HG02763 (cell line): ENCODE results near the gene EDIL3.

ENCODE experiments used
- ATAC-seq: cut with Tn5 transposase; IDR thresholded peaks from one replicate; pipeline ENCODE4 v1.9.1; 2021; ENCODE audit warnings: mild to moderate bottlenecking, moderate library complexity; ENCODE audit not compliant: unreplicated experiment

EDIL3 gene

DNA sequence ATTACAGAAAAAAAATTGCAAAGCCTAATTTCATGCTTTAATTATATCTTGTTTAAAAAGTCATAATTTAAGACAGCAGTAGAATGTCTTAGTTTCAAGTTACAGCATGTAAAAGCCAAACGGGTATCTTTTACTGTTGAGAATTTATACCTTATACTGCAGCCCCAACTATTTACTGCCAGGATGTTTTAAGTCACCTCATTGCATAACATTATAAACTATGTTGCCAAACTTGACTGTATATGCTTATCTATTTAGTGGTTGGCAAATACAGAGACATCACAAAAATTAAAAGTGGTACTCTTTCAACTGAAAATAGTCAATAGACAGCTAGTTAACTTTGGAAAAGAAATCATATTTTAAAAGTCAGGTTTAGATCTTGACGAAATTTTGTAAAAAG lies 119.5 kb downstream of the EDIL3 start:
- no peak for ATAC-seq

- ATAC-seq, result no peak
These were observed 123.7 kb downstream of the EDIL3 start for GRCh38 chr5:84260939-84261338.

DNA sequence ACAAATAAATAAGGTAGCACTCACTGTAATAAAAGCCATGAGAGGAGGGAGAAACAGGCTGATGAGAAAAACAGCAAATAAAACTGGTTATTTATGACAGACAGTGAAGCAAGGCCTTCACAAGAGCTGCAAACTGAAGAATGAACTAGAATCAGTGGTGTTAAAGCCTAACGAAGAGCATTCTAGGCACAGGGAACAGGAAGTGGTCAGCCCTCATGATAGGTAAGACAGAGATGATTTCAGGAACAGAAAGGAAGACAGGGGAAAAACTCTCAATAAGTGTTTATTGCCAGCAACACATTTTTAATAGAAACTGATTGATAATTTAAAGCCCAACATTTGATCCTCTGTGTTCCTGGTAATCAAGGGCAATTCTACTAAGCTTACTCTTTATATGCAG lies 124.5 kb downstream of the EDIL3 start:
- ATAC-seq, result peak; percentile 61

DNA sequence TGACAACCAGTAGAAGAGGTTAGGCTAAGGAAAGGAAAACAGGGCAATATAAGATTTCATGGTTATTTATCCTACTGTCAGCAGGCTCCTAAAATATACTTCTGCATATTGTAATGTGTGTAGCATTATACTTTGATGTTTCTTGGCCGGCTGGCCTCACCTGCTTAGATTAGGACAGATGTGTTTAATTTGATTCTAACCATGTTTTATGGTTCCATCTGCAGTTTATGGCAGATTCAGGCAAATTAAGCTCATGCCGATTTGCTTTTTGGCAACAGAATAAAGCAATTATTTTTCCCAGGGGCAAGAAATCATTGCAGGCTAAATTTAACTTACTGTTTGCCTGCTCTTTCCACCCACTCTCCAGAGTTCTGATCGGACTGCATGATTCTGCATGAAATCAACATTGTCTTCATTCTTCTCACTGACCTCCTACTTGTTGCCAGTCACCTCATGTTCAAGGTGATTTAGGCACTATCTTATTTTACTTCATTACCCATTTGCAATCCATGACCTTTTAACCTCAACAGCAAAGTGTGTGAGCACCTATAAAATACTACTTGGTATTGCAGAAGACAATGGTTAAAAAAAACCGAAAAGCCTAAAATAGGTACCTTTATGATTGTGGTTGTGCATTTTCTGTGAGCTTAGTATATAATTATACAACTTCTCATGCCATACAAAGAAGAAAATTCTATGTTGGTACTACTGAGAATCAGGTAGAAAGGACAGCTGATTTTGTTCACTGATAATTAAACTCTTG lies 125.2 kb downstream of the EDIL3 start:
- no peak for ATAC-seq

DNA sequence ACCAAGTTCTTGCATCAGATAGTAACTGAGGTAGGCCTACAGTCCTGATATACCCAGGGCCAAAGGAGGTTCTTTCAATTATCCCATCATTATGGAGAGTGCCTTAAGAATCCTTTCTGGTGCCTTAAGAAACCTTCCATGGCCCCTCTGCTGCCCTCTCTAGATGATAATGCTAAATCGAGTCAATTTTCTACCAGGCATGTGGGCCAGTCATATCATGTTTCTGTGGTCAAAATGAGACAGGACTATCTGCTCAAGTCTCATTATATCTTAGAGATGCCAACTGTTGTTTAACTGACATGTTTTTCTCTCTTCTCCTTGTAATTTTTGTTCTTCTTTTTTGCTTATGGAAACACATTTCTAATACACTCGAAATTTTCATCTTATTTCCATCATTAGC lies 127.6 kb downstream of the EDIL3 start:
- ATAC-seq, result no peak

GRCh38 chr5:84255315-84255714 lies 129.4 kb downstream of the EDIL3 start:
- ATAC-seq, result no peak

DNA sequence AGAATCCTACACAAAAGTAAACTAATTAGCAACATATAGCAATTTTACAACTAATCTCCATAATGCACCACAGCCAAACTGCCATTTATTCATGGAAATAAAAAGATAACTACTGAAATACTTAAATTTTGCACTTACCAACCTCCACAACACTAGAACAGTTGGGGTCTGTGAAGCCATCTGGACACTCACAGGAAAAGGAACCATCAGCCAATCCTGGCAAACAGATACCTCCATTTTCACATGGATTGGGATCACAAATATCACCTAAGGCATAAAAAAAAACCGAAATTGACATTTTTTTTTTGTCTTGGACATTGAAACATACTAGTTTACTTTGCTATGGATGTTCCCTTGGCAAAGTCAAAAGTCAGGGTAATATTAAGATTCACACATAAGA lies 130.7 kb downstream of the EDIL3 start:
- no peak for ATAC-seq

DNA sequence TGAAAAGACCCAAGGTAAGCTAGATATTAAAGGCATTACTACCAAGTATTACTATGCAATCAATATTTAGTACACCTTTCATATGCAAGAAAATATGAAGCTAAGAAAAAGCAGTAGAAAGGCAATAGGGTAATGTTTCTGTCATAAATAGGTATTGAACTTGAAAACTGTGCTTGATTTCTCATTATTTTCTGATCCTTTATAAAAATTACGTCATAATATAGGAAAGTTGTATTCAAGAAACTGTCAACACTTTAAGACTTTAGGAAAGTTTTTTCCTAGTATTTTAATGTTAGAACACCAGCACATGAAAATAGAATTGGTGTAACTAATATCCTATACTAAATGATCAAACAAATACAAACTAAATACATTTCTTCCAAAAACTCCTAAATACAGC lies 133.2 kb downstream of the EDIL3 start:
- no peak for ATAC-seq

GRCh38 chr5:84249918-84250630 lies 134.6 kb downstream of the EDIL3 start:
- no peak for ATAC-seq

DNA sequence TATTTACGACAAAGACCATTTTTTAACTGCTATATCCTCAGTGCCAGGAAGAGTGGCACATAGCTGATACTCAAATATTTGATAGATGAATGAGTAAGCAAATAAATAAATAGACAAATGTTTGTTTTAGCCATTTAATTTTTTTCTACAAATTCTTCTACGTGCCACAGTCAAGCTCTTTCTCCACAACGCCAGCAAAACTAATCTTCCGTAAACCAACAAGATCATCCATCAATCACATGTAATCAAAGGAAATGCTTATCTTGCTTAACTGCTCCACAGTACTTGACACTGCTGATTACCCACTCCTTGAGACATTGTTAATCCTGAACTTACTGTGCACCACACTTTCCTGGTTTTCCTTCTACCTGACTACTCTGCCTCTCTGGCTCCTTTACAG lies 136.7 kb downstream of the EDIL3 start:
- ATAC-seq, result no peak

- ATAC-seq, result no peak
These were observed 142.4 kb downstream of the EDIL3 start for GRCh38 chr5:84242286-84242685.

DNA sequence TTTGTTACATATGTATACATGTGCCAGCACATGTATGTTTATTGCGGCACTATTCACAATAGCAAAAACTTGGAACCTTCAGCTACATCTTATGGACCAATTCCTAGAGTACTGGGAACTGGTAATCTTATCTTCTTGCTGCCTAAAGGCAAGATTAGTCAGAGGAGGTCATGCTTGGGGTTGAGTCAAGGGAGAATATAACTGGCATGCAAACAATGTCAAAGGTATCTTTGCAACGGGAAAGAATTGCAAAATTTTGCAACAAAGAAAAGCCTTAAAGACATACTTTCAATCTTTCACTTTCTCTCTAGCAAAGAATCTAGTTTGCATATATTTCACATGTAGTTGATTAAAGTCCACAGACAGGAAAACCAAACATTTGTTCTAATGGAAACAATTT lies 145.2 kb downstream of the EDIL3 start:
- no peak for ATAC-seq

DNA sequence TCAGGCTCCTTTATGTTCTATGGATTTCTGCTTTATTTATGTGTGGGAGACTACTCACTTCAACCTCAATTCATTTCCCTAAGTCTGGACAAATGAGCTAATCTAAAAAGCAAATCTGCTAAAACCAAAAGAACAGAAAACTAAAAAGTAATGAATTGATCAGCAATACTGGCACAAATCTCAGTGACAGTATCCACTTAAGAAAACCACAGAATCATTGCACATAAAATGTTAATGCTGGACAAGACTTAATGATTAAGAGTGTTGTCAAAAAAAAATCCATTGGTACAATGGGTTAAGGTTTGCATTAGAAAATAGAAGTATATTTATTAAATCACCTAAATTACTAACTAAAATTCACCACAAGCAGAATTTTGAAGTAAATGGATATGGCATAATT lies 147.6 kb downstream of the EDIL3 start:
- no peak for ATAC-seq

GRCh38 chr5:84231433-84231832 lies 153.2 kb downstream of the EDIL3 start:
- ATAC-seq, result no peak

DNA sequence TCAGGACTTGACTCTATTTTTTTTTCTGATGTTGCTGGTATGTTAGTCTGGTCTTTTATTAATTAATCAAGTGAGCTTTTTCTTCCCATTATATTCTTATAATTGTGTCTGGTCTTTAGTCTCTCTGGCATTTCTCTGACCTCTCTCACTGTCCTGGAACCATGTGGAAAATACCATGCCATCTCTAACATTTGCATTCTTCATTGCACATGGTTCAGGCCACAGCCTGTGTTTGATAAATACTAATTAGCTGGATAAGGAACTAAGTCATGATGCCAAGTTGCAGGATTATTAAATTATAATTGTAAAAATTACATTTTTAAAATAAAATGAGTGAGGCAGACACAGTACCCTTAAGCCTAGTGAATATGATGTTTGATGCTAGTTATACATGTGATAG lies 155.6 kb downstream of the EDIL3 start:
- no peak for ATAC-seq

- ATAC-seq, result no peak
These were observed 156.4 kb downstream of the EDIL3 start for GRCh38 chr5:84228266-84228665.

DNA sequence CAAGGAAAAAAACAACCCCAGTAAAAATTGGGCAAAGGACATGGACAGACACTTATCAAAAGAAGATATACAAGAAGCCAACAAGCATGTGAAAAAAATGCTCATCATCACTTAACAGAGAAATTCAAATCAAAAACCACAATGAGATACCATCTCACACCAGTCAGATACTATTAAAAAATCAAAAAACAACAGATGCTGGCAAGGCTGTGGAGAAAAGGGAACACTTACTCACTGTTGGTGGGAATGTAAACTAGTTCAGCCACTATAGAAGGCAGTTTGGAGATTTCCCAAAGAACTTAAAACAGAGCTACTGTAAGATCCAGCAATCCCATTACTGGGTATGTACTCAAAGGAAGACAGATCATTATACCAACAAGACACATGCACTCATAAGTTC lies 157.4 kb downstream of the EDIL3 start:
- no peak for ATAC-seq

DNA sequence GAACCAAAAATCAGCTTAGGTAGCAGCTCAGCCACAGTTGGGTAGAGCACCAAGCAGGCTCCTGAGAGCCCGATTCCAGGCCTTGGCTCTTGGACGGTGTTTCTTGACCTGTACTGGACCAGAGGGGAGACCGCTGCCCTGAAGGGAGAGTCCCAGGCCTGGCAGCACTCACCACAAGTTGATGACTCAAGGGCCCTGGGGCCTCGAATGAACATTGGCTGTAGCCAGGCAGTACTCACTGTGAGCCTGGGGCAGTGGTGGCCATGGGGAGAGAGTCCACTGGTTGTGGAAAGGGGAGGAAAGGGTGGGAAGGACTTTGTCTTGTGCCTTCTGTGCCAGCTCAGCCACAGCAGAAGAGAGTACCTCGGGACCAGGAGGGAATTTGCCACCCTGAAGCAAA lies 166.1 kb downstream of the EDIL3 start:
- ATAC-seq, result no peak

- ATAC-seq, result no peak
These were observed 169.2 kb downstream of the EDIL3 start for GRCh38 chr5:84215521-84215920.

DNA sequence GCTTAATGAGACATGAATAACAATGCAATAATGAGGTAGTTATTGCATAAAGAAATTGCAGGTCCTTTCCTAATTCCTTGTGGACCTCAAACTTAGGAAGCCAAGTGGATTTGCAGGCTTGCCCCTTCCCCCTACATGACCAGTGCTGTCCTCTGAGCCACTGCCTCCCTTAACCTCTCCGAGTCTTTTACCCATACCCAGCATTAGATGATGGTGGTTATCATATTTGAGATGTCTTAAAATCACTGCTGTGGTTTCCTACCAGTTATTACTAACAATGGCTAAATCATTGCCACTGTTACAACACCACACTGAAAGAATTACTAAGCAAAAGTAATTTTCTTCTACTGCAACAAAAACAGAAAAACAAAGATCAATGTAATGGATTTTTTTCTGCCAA lies 170.8 kb downstream of the EDIL3 start:
- no peak for ATAC-seq

DNA sequence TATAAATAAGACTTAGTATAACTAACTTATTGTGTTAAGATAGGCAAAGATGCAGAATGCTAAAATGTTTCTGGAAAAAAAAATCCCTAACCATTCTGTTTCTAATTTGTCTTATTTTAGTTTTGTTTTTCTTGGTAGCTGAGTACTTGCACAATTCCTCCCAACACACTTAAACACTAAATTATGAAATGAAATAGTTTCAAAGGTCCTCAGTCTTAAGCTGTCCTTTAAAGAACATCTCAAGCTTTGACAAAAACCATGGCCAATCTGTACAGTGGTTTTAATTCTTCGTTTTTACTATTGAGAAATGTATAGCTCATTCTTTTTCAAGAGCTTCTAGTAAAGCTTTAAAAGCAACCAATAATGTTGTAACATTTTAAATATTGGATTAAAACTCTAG lies 171.5 kb downstream of the EDIL3 start:
- ATAC-seq, result no peak

DNA sequence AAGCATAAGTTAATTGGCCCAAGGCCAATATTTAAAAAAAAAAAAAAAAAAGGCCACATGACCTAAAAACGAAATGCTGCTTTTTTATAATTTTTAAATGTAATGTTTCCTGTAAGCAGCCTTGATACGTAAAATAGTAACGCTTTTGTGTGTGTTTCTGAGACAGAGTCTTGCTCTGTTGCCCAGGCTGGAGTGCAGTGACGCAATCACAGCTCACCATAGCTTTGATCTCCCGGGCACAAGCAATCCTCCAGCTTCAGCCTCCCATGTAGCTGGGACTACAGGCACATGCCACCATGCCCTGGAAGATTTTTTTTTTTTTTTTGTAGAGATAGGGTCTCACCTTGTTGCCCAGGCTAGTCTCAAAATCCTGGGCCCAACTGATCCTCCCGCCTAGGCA lies 179.9 kb downstream of the EDIL3 start:
- ATAC-seq, result no peak

DNA sequence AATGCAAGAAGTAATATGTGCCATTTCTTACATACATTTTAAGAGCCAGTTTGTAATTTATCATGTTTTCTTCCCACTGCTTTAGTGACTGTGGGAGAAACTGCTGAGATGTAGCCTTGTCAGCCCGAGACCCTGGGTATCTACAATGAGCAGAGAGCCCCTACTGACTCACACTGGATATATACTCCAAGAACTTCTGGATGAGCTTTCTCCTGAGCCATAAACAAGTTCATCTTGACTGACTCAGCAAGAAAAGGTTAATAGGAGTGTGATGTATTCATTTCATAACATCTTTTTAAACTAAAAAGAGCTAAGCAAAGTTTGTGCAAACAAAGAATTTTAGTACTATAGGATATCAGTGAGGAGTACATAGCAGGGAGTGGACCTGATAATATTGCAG lies 182.5 kb downstream of the EDIL3 start:
- no peak for ATAC-seq
